ENCODE results near the gene CCDC93.

DNA sequence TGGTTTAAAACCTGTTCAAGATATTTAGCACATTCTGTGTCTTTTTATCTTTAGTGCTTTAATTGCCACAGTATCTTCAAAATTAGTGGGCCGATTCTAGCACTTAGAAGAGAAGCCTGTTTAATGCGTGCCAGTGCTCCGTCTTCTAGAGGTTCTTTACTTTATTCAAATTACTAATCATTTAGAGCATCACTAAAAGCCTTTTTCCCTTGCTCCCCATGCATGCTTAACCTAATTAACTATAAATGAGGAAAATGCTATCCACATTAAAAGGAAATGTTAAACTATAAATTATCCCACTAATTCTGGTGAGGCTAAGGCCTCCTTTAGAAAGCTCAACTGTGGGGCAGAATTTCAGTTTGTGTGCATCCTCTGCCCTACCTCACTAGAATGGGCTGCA, 42.9 kb upstream of the CCDC93 start:
- no peak for TF ChIP-seq ETV6 (conservative IDR thresholded peaks at IDR 0.05 in 1 of 2, IDR thresholded peaks at IDR 0.05 in 1 of 2; ENCODE audit: borderline replicate concordance in 1 of 2, low read depth in 1 of 2)
- no peak for TF ChIP-seq YY1 (IDR thresholded peaks at IDR 0.05; ENCODE audit: low read depth, low read length)
- TF ChIP-seq, protein P1, sequence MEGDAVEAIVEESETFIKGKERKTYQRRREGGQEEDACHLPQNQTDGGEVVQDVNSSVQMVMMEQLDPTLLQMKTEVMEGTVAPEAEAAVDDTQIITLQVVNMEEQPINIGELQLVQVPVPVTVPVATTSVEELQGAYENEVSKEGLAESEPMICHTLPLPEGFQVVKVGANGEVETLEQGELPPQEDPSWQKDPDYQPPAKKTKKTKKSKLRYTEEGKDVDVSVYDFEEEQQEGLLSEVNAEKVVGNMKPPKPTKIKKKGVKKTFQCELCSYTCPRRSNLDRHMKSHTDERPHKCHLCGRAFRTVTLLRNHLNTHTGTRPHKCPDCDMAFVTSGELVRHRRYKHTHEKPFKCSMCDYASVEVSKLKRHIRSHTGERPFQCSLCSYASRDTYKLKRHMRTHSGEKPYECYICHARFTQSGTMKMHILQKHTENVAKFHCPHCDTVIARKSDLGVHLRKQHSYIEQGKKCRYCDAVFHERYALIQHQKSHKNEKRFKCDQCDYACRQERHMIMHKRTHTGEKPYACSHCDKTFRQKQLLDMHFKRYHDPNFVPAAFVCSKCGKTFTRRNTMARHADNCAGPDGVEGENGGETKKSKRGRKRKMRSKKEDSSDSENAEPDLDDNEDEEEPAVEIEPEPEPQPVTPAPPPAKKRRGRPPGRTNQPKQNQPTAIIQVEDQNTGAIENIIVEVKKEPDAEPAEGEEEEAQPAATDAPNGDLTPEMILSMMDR (IDR thresholded peaks at IDR 0.05 in 2 of 3, conservative IDR thresholded peaks at IDR 0.05 in 1 of 3; ENCODE audit: control insufficient read depth in 2 of 3, extremely low read depth in 1 of 3, insufficient read depth in 1 of 3, low read depth in 3 of 3, low read length in 3 of 3), result no peak
- TF ChIP-seq RCOR1 (conservative IDR thresholded peaks at IDR 0.05; ENCODE audit: low read depth, low read length), result no peak
- no peak for TF ChIP-seq ZNF274 (IDR thresholded peaks at IDR 0.05; ENCODE audit: insufficient read depth, insufficient read length)
- no peak for TF ChIP-seq TAF1 (IDR thresholded peaks at IDR 0.05; ENCODE audit: borderline replicate concordance, low read depth, low read length)
- TF ChIP-seq FOS (IDR thresholded peaks at IDR 0.05; ENCODE audit: borderline replicate concordance, extremely low read depth, insufficient read length), result no peak
- no peak for TF ChIP-seq EP300 (IDR thresholded peaks at IDR 0.05; ENCODE audit: borderline replicate concordance in 1 of 2, control insufficient read depth in 1 of 2, low read depth in 2 of 2, low read length in 2 of 2)
- TF ChIP-seq POLR2A (IDR thresholded peaks at IDR 0.05; ENCODE audit: low read depth, low read length), result no peak
- TF ChIP-seq, protein P2, sequence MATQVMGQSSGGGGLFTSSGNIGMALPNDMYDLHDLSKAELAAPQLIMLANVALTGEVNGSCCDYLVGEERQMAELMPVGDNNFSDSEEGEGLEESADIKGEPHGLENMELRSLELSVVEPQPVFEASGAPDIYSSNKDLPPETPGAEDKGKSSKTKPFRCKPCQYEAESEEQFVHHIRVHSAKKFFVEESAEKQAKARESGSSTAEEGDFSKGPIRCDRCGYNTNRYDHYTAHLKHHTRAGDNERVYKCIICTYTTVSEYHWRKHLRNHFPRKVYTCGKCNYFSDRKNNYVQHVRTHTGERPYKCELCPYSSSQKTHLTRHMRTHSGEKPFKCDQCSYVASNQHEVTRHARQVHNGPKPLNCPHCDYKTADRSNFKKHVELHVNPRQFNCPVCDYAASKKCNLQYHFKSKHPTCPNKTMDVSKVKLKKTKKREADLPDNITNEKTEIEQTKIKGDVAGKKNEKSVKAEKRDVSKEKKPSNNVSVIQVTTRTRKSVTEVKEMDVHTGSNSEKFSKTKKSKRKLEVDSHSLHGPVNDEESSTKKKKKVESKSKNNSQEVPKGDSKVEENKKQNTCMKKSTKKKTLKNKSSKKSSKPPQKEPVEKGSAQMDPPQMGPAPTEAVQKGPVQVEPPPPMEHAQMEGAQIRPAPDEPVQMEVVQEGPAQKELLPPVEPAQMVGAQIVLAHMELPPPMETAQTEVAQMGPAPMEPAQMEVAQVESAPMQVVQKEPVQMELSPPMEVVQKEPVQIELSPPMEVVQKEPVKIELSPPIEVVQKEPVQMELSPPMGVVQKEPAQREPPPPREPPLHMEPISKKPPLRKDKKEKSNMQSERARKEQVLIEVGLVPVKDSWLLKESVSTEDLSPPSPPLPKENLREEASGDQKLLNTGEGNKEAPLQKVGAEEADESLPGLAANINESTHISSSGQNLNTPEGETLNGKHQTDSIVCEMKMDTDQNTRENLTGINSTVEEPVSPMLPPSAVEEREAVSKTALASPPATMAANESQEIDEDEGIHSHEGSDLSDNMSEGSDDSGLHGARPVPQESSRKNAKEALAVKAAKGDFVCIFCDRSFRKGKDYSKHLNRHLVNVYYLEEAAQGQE (IDR thresholded peaks at IDR 0.05; ENCODE audit: low read depth, low read length), result no peak
- TF ChIP-seq NFYB (IDR thresholded peaks at IDR 0.05; ENCODE audit: insufficient read depth, low read depth, low read length), result no peak
- TF ChIP-seq BACH1 (IDR thresholded peaks at IDR 0.05; ENCODE audit: borderline replicate concordance), result no peak
- no peak for TF ChIP-seq NFXL1 (IDR thresholded peaks at IDR 0.05; ENCODE audit: borderline replicate concordance)

Measured in GM12878 (cell line).